CD14-positive monocyte (primary cell): ENCODE data around the gene DTNB. TPM values are rescaled to one million over a fixed set of nuclear protein-coding genes. Genes with fewer than 3 reads are reported as not detected.

ENCODE experiments used
- DNase-seq, 3 donors: peaks; one replicate each; pipeline ENCODE4 v3.0.0-alpha.2; 2011 to 2022
- H2AFZ ChIP-seq: 2 replicates; pipeline ENCODE4 v1.6.0; 2012; ENCODE audit warnings: mild to moderate bottlenecking, low read depth, low read length, inconsistent platforms; ENCODE audit not compliant: insufficient read depth, poor library complexity, severe bottlenecking
- H3K27ac ChIP-seq, 2 donors: 1 replicate in 1 of 2; 2 replicates in 1 of 2; pipeline ENCODE4 v1.5.1; 2012 to 2013; ENCODE audit warnings: low read length in 2 of 2, control low read depth in 1 of 2, inconsistent platforms in 1 of 2, low read depth in 1 of 2, mild to moderate bottlenecking in 1 of 2
- H3K27me3 ChIP-seq, 2 donors: one replicate each; pipeline versions ENCODE4 v1.6.0 to v1.6.1; 2011 to 2013; ENCODE audit warnings: low read length in 2 of 2; ENCODE audit not compliant: control insufficient read depth in 2 of 2, insufficient read depth in 2 of 2
- H3K36me3 ChIP-seq, 2 donors: replicated peaks in 1 of 2; 1 replicate in 1 of 2; 2 replicates in 1 of 2; pipeline versions ENCODE4 v1.5.1 to v1.6.1; 2012 to 2013; ENCODE audit warnings: low read length in 2 of 2, control low read depth in 1 of 2, inconsistent platforms in 1 of 2, mild to moderate bottlenecking in 1 of 2; ENCODE audit not compliant: insufficient read depth in 2 of 2, control insufficient read depth in 1 of 2
- H3K4me1 ChIP-seq, 2 donors: 1 replicate in 1 of 2; 2 replicates in 1 of 2; pipeline versions ENCODE4 v1.5.1 to v1.6.1; 2012 to 2013; ENCODE audit warnings: low read length in 2 of 2, control low read depth in 1 of 2, inconsistent platforms in 1 of 2, mild to moderate bottlenecking in 1 of 2, moderate library complexity in 1 of 2; ENCODE audit not compliant: insufficient read depth in 2 of 2, control insufficient read depth in 1 of 2
- H3K4me2 ChIP-seq: replicated peaks from 2 replicates; pipeline ENCODE3; 2012; ENCODE audit warnings: low read length, moderate library complexity, mild to moderate bottlenecking; ENCODE audit not compliant: poor library complexity, severe bottlenecking; ENCODE audit errors: extremely low read depth
- H3K4me3 ChIP-seq, 3 experiments: fragments of 200-600 bp in 1 of 3; sonication (generic) in 1 of 3; replicated peaks in 1 of 3; 1 replicate in 2 of 3; 2 replicates in 1 of 3; pipeline ENCODE4 v1.5.1; 2011 to 2013; ENCODE audit warnings: low read length in 3 of 3, mild to moderate bottlenecking in 3 of 3, control low read depth in 2 of 3, low read depth in 2 of 3, inconsistent platforms in 1 of 3, moderate library complexity in 1 of 3
- H3K79me2 ChIP-seq: 2 replicates; pipeline ENCODE4 v1.6.0; 2012; ENCODE audit warnings: mild to moderate bottlenecking, control low read depth, inconsistent platforms, low read length, moderate library complexity; ENCODE audit not compliant: insufficient read depth
- H3K9ac ChIP-seq: 2 replicates; pipeline ENCODE4 v1.6.0; 2017; ENCODE audit warnings: low read length, mild to moderate bottlenecking; ENCODE audit not compliant: insufficient read depth, poor library complexity, severe bottlenecking
- H3K9me3 ChIP-seq, 2 donors: replicated peaks in 1 of 2; 1 replicate in 1 of 2; 2 replicates in 1 of 2; pipeline versions ENCODE4 v1.5.1 to v1.6.1; 2012 to 2013; ENCODE audit warnings: low read length in 2 of 2, control low read depth in 1 of 2; ENCODE audit not compliant: control insufficient read depth in 1 of 2, insufficient read depth in 1 of 2
- H4K20me1 ChIP-seq: 2 replicates; pipeline ENCODE4 v1.6.0; 2012; ENCODE audit warnings: mild to moderate bottlenecking, low read length, control low read depth, moderate library complexity; ENCODE audit not compliant: insufficient read depth
- H3K27ac Mint-ChIP-seq, 7 donors: one replicate each; pipeline ENCODE4 v1.8.0; 2020; ENCODE audit warnings: mild to moderate bottlenecking in 7 of 7, mixed read lengths in 7 of 7, moderate library complexity in 6 of 7, inconsistent platforms in 2 of 7
- H3K27me3 Mint-ChIP-seq, 3 donors: one replicate each; pipeline ENCODE4 v1.8.0; 2021 to 2022; ENCODE audit warnings: low read depth in 3 of 3, mild to moderate bottlenecking in 3 of 3, mixed read lengths in 3 of 3, moderate library complexity in 3 of 3, inconsistent platforms in 1 of 3
- H3K36me3 Mint-ChIP-seq, 2 donors: one replicate each; pipeline ENCODE4 v1.8.0; 2020; ENCODE audit warnings: mixed read lengths in 2 of 2, inconsistent platforms in 1 of 2, mild to moderate bottlenecking in 1 of 2
- H3K4me1 Mint-ChIP-seq: one replicate; pipeline ENCODE4 v1.8.0; 2020; ENCODE audit warnings: mild to moderate bottlenecking, mixed read lengths
- H3K4me3 Mint-ChIP-seq, 2 donors: one replicate each; pipeline ENCODE4 v1.8.0; 2020; ENCODE audit warnings: mild to moderate bottlenecking in 2 of 2, mixed read lengths in 2 of 2, moderate library complexity in 1 of 2
- H3K9me3 Mint-ChIP-seq, 7 donors: one replicate each; pipeline ENCODE4 v1.8.0; 2020 to 2022; ENCODE audit warnings: mixed read lengths in 7 of 7, mild to moderate bottlenecking in 6 of 7, moderate library complexity in 6 of 7, inconsistent platforms in 2 of 7
- WGBS: methylation state at CpG from one replicate; pipeline ENCODE4 v1.1.5; 2013; ENCODE audit warnings: missing lambda C conversion rate; ENCODE audit not compliant: insufficient coverage; 5-methylcytosine and 5-hydroxymethylcytosine counted together
- intact Hi-C, 2 donors: fragments of 100-400 bp; cut with micrococcal nuclease; formaldehyde crosslinking; loops; one replicate each; pipeline versions ENCODE4 v1.15.0 to v1.15.1; 2023
- polyA plus RNA-seq, 3 donors: library from polyadenylated mRNA; depleted of rRNA in 1 of 3; unstranded in 2 of 3; stranded (reverse) in 1 of 3; fragments of 300-500 nt in 2 of 3; fragments of >200 nt in 1 of 3; fragmentation: Illumina TruSeq in 2 of 3; gene quantifications; 1 replicate in 2 of 3; 2 replicates in 1 of 3; pipeline ENCODE4 v1.2.3, GENCODE V29; 2012 to 2021
- TF ChIP-seq, protein P1 (sequence below): fragments of 200-600 bp; IDR thresholded peaks from one replicate; pipeline ENCODE4 v1.8.0; 2022; ENCODE audit warnings: antibody characterized with exemption, mild to moderate bottlenecking

Gene DTNB
- polyA plus RNA-seq, 3 donors, result 3.0 to 4.2 (median 3.3) TPM

DNA sequence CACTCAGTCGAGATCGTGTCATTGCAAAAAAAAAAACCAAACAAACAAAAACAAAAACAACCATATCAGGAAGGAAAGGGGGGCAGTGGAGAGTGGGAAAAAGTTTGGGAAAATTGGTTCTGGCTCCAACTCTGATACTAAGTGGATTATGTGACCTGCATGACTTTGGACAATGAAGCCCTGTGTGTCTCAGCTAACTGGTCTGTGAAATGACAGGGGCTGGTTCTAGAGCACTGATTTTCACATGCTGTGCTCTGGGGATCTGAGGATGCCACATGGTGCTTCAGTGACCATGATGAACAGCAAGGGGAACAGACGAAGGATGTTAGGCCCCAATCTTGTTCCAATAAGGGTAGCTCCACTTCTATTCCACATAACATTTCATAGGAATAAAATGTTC, 174.2 kb downstream of the DTNB start:
- H3K4me1 ChIP-seq, result no peaks in the 10 kb centered on the region
- no peak overlapping the region for H3K27ac ChIP-seq
- Mint-ChIP-seq H3K36me3 (no peaks in the 10 kb centered on the region), H3K4me1 (no peaks in the 10 kb centered on the region), H3K4me3 (peak overlapping the region in 1 of 2 donors; percentile 28), H3K27me3 (no peaks in the 10 kb centered on the region), H3K27ac (no peak overlapping the region), H3K9me3 (peaks cover 0 to 3% (median 0%) of the 10 kb centered on the region in 7 donors)
- TF ChIP-seq, protein P1, sequence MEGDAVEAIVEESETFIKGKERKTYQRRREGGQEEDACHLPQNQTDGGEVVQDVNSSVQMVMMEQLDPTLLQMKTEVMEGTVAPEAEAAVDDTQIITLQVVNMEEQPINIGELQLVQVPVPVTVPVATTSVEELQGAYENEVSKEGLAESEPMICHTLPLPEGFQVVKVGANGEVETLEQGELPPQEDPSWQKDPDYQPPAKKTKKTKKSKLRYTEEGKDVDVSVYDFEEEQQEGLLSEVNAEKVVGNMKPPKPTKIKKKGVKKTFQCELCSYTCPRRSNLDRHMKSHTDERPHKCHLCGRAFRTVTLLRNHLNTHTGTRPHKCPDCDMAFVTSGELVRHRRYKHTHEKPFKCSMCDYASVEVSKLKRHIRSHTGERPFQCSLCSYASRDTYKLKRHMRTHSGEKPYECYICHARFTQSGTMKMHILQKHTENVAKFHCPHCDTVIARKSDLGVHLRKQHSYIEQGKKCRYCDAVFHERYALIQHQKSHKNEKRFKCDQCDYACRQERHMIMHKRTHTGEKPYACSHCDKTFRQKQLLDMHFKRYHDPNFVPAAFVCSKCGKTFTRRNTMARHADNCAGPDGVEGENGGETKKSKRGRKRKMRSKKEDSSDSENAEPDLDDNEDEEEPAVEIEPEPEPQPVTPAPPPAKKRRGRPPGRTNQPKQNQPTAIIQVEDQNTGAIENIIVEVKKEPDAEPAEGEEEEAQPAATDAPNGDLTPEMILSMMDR, result no peak
- no peak overlapping the region for H3K9ac ChIP-seq
- no peak overlapping the region for H3K4me2 ChIP-seq
- no peak overlapping the region for H3K4me3 ChIP-seq
- no peaks in the 10 kb centered on the region for H4K20me1 ChIP-seq
- no peaks in the 10 kb centered on the region for H3K36me3 ChIP-seq
- H3K9me3 ChIP-seq, result no peaks in the 10 kb centered on the region
- H3K79me2 ChIP-seq, result no peaks in the 10 kb centered on the region
- no peak overlapping the region for H2AFZ ChIP-seq
- WGBS, result no CpG with 5 or more reads among the region's 3 CpGs
- intact Hi-C loops, result no loop called here
- H3K27me3 ChIP-seq, result no peaks in the 10 kb centered on the region
- DNase-seq, result no peak

DNA sequence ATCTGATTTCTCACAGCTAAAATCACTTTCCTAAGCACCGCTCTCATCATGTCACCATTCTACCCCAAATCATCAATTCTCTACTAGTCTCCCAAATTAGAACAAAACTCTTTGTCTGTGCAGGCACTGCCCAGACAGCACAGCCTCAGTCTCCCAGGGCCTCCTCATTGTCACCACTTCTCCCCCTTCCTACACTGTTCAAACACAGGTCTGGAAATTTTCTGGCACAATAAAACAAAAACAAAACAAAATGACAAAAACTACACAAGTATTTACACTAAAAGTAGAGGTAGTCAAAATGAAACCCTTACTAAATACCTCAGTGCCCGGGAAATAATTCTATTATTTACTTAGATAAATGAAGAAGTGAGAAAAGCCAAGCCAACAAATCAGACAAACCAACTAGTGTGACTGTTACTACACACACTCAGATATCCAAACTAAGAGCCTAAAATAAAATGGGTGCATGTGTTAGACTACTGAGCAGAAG, 175.4 kb downstream of the DTNB start:
- Histone ChIP-seq H2AFZ (no peak overlapping the region), H3K4me3 (no peak overlapping the region), H3K79me2 (no peaks in the 10 kb centered on the region), H3K36me3 (no peaks in the 10 kb centered on the region), H3K27ac (no peak overlapping the region), H3K9me3 (no peaks in the 10 kb centered on the region), H3K4me2 (no peak overlapping the region), H4K20me1 (no peaks in the 10 kb centered on the region), H3K4me1 (no peaks in the 10 kb centered on the region), H3K27me3 (no peaks in the 10 kb centered on the region), H3K9ac (no peak overlapping the region)
- intact Hi-C loops, result no loop called here
- TF ChIP-seq, protein P1, result no peak
- DNase-seq, result no peak
- H3K9me3 Mint-ChIP-seq, result peaks cover 0 to 3% (median 0%) of the 10 kb centered on the region in 7 donors
- H3K4me1 Mint-ChIP-seq, result no peaks in the 10 kb centered on the region
- no peaks in the 10 kb centered on the region for H3K27me3 Mint-ChIP-seq
- H3K27ac Mint-ChIP-seq, result no peak overlapping the region
- 100% methylated on average over 1 of the region's 2 CpGs for WGBS
- H3K4me3 Mint-ChIP-seq, result no peak overlapping the region
- no peaks in the 10 kb centered on the region for H3K36me3 Mint-ChIP-seq
